OCI-LY1 (cell line): ENCODE results near the gene NLRP14.

ENCODE experiments used
- H2AFZ ChIP-seq: fragments of 200-600 bp; sonication (generic), shearing (Covaris generic); 2 replicates; pipeline ENCODE4 v1.6.0; 2014; ENCODE audit warnings: antibody characterized with exemption, mild to moderate bottlenecking, low read length
- H3F3A ChIP-seq: fragments of 200-600 bp; sonication (generic), shearing (Covaris generic); 2 replicates; pipeline ENCODE4 v1.6.0; 2014; ENCODE audit warnings: mild to moderate bottlenecking, antibody characterized with exemption, low read length, moderate library complexity; ENCODE audit not compliant: insufficient read depth
- H3K27ac ChIP-seq: fragments of 200-600 bp; sonication (generic); 2 replicates; pipeline ENCODE4 v1.5.1; 2014; ENCODE audit warnings: low read length, mixed run types, mild to moderate bottlenecking, low read depth; ENCODE audit not compliant: poor library complexity, severe bottlenecking
- H3K27me3 ChIP-seq: fragments of 200-600 bp; sonication (generic); 2 replicates; pipeline ENCODE4 v1.6.0; 2014; ENCODE audit warnings: antibody characterized with exemption, mild to moderate bottlenecking, low read length, moderate library complexity; ENCODE audit not compliant: insufficient read depth
- H3K36me3 ChIP-seq: fragments of 200-600 bp; sonication (generic); 2 replicates; pipeline ENCODE4 v1.6.1; 2014; ENCODE audit warnings: mild to moderate bottlenecking, antibody characterized with exemption, low read length, moderate library complexity, mixed read lengths; ENCODE audit not compliant: insufficient read depth
- H3K4me1 ChIP-seq: fragments of 200-600 bp; sonication (generic); 2 replicates; pipeline ENCODE4 v1.5.1; 2014; ENCODE audit warnings: mild to moderate bottlenecking, low read length, moderate library complexity; ENCODE audit not compliant: insufficient read depth, severe bottlenecking
- H3K4me2 ChIP-seq: fragments of 200-600 bp; sonication (generic), shearing (Covaris generic); 2 replicates; pipeline ENCODE4 v1.6.1; 2014; ENCODE audit warnings: low read length
- H3K4me3 ChIP-seq: fragments of 200-600 bp; sonication (generic); 2 replicates; pipeline ENCODE4 v1.5.1; 2014; ENCODE audit warnings: low read length, low read depth, mild to moderate bottlenecking, mixed read lengths; ENCODE audit not compliant: poor library complexity, severe bottlenecking
- H3K79me2 ChIP-seq: fragments of 200-600 bp; shearing (Covaris generic); 2 replicates; pipeline ENCODE4 v1.6.1; 2016; ENCODE audit warnings: mixed run types, low read length, mixed read lengths; ENCODE audit not compliant: insufficient read depth
- H3K9ac ChIP-seq: fragments of 200-600 bp; sonication (generic), shearing (Covaris generic); 2 replicates; pipeline ENCODE4 v1.6.1; 2014; ENCODE audit warnings: mild to moderate bottlenecking, low read length, mixed read lengths
- H3K9me2 ChIP-seq: fragments of 200-600 bp; sonication (generic), shearing (Covaris generic); 2 replicates; pipeline ENCODE4 v1.6.1; 2014; ENCODE audit warnings: low read depth, mild to moderate bottlenecking, low read length, mixed read lengths
- H3K9me3 ChIP-seq: fragments of 200-600 bp; shearing (Covaris generic); 2 replicates; pipeline ENCODE4 v1.6.1; 2014; ENCODE audit warnings: low read length, mixed read lengths
- H4K20me1 ChIP-seq: fragments of 200-600 bp; sonication (generic), shearing (Covaris generic); 2 replicates; pipeline ENCODE4 v1.6.0; 2016; ENCODE audit warnings: mild to moderate bottlenecking, low read length; ENCODE audit not compliant: insufficient read depth
- CTCF ChIP-seq: fragments of 200-600 bp; sonication (generic), shearing (Covaris generic); IDR thresholded peaks from 2 replicates; pipeline ENCODE4 v1.5.1; 2017; ENCODE audit warnings: mild to moderate bottlenecking, antibody characterized with exemption, low read length, moderate library complexity, mixed read lengths
- EZH2 ChIP-seq: fragments of 200-600 bp; sonication (generic), shearing (Covaris generic); IDR thresholded peaks from 2 replicates; pipeline ENCODE4 v1.8.0; 2017; ENCODE audit warnings: borderline replicate concordance, mixed run types, mild to moderate bottlenecking, antibody characterized with exemption, low read length, moderate library complexity, mixed read lengths

The NLRP14 gene

GRCh38 chr11:6988506-6988905 is 31.8 kb upstream of the NLRP14 start:
- no peaks in the 10 kb centered on the region for H3F3A ChIP-seq
- H3K36me3 ChIP-seq, result no peaks in the 10 kb centered on the region
- no peak overlapping the region for H3K9ac ChIP-seq
- no peak for TF ChIP-seq EZH2
- no peak for TF ChIP-seq CTCF
- no peaks in the 10 kb centered on the region for H3K79me2 ChIP-seq
- no peak overlapping the region for H3K27ac ChIP-seq
- no peak overlapping the region for H3K4me3 ChIP-seq
- no peaks in the 10 kb centered on the region for H3K4me1 ChIP-seq
- no peaks in the 10 kb centered on the region for H3K9me3 ChIP-seq
- H3K27me3 ChIP-seq, result no peaks in the 10 kb centered on the region
- H4K20me1 ChIP-seq, result no peaks in the 10 kb centered on the region
- H2AFZ ChIP-seq, result no peak overlapping the region
- no peak overlapping the region for H3K4me2 ChIP-seq
- H3K9me2 ChIP-seq, result no peaks in the 10 kb centered on the region

GRCh38 chr11:6991227-6991626 is 29.1 kb upstream of the NLRP14 start:
- no peaks in the 10 kb centered on the region for H3K4me1 ChIP-seq
- no peak for TF ChIP-seq CTCF
- TF ChIP-seq EZH2, result no peak
- no peaks in the 10 kb centered on the region for H3K9me2 ChIP-seq
- no peak overlapping the region for H3K27ac ChIP-seq
- no peak overlapping the region for H3K9ac ChIP-seq
- no peaks in the 10 kb centered on the region for H3K27me3 ChIP-seq
- no peak overlapping the region for H3K4me3 ChIP-seq
- no peaks in the 10 kb centered on the region for H3K79me2 ChIP-seq
- no peak overlapping the region for H2AFZ ChIP-seq
- no peak overlapping the region for H3K4me2 ChIP-seq
- no peaks in the 10 kb centered on the region for H3K36me3 ChIP-seq
- H3K9me3 ChIP-seq, result no peaks in the 10 kb centered on the region
- H3F3A ChIP-seq, result no peaks in the 10 kb centered on the region
- no peaks in the 10 kb centered on the region for H4K20me1 ChIP-seq

- H2AFZ ChIP-seq, result no peak overlapping the region
These were observed 28.3 kb upstream of the NLRP14 start for GRCh38 chr11:6992026-6992425.

More at GRCh38 chr11:6992026-6992425, 28.3 kb upstream of the NLRP14 start:
- H3K4me3 ChIP-seq, result no peak overlapping the region
- H3K27me3 ChIP-seq, result no peaks in the 10 kb centered on the region
- no peaks in the 10 kb centered on the region for H3K36me3 ChIP-seq
- H3K4me1 ChIP-seq, result no peaks in the 10 kb centered on the region
- no peaks in the 10 kb centered on the region for H3K79me2 ChIP-seq
- no peak overlapping the region for H3K9ac ChIP-seq
- H3F3A ChIP-seq, result no peaks in the 10 kb centered on the region
- H3K4me2 ChIP-seq, result no peak overlapping the region
- no peaks in the 10 kb centered on the region for H3K9me3 ChIP-seq
- TF ChIP-seq EZH2, result no peak
- TF ChIP-seq CTCF, result no peak
- no peak overlapping the region for H3K27ac ChIP-seq
- no peaks in the 10 kb centered on the region for H4K20me1 ChIP-seq
- H3K9me2 ChIP-seq, result no peaks in the 10 kb centered on the region
